ENCODE measurements around the gene PRELID3B.

PRELID3B gene

GRCh38 chr20:59010321-59010994 is 32.1 kb downstream of the PRELID3B start:
- no peak for DNase-seq (ENCODE audit: low read depth)

GRCh38 chr20:59008715-59009336 is 33.8 kb downstream of the PRELID3B start:
- no peak for DNase-seq (ENCODE audit: low read depth)

- no peak for DNase-seq (ENCODE audit: low read depth)
Measured at GRCh38 chr20:59007665-59008511, 34.7 kb downstream of the PRELID3B start.

- no peak for DNase-seq (ENCODE audit: low read depth)
Measured at GRCh38 chr20:59006864-59007664, 35.5 kb downstream of the PRELID3B start, which contains the start of gene CTSZ. Gene CTSZ (minus strand): TSS chr20:59007254. CDS start chr20:59007128, 126 bp downstream.

- DNase-seq (ENCODE audit: low read depth), result no peak
Measured at GRCh38 chr20:59006167-59006863, 36.3 kb downstream of the PRELID3B start.

DNA sequence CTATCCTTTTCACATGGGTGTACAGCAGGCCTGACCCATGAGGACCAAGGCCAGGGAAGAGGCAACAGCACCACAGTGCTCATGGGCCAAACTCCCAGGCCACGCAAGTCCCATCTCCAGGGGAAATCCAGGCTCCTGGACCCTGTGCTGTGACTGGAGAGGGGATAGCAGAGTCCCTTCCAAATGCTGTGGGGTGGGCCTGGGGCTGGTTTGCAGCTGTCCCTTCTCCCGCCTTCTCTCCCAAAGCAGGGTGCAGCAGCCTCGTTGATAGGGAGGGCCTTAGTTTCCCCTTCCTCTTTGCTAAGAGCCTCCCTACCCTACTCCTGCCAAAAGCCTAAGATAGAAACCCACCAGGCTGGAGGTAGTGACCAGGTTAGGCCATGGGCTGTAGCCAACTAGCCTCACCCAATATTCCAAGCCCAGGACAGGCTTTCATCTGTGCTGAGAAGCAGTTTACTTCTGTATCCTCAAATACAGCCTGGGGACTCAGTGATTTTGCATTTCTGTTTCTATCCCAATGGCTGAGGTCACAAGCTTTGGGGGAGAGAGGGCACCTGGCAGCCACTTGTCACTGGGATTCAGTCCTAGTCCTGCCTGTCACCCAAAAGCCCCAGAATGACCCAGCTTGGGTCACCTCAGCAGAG is 36.9 kb downstream of the PRELID3B start:
- DNase-seq (ENCODE audit: low read depth), result no peak

DNA sequence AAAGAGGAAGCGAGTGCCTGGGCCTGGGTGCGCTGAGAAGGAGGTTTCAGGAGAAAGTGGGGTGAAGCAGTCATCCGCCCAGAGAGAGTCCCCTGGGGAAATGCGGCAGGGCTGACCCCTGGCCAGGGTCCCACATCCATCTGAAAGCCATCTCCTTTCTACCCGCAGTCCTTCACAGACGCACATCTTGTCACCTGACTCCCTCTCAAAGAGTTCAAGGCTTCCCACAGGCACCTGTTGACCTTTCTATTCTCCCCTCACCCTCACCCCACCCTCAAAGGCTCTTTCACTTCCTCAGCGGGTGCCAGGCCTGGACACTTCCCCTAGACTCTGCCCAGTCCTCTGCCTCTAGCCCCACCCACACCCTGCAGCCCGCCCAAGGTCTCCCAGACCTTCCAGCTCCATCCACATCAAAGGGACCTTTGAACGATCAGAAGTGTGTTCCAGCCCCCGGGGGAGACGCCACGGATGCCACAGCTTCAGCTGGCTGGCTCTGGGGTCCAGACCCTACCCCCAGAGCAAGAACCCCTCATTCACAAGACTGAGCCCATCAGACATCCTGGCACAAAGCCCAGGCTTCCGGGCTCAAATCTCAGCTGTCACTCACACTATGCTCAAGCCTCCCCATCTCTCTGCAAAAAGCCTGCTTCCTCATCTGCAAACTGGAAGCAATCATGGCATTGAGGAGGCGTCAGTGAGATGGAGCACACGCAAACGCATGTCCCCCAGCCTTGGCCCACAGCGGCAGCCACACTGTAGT is 37.6 kb downstream of the PRELID3B start:
- no peak for DNase-seq (ENCODE audit: low read depth)

DNA sequence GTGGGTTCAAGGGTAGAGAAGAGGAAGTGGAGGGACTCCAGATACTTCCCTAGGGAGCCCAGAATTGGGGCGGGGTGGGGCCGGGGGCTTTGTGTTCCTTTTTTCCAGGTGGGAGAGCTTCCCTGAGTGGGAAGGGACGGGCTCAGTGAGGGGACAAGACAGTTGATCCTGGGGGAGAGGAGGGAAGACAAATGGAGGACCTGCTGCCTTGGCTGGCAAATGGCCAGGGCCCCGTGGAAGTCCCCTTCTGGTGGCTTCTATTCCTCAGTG is 38.2 kb downstream of the PRELID3B start:
- DNase-seq (ENCODE audit: low read depth), result peak; percentile 49

DNA sequence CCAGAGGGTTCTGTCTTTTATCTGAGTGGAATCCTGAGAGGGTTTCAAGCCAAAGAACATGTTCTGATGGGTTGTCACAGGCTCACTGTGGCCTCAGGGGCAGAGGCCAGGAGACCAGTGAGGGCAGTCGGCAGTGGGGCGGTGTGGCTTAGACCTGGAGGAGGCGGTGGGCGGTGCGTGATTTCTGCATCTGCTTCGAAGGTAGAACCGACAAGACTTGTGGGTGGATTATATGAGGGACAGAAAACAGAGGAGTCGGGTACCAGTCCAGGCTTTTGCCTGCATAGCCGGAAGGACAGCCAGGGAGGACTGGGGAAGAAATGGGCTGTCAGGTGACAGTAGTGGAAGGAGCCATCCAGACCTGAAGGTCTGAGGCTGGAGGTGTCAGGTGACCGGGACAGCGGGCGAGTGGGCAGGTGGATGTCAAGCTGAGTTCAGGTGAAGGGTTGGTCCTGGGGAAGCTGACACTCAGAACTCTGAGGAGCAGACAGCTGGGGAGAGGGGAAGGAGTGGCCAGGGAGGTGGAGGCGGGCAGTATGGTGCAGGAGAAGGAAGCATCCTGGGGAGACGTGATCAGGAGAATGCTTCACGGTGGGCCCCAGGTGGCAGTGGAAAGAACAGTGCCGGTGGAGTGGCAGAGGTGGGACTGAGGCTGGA is 38.6 kb downstream of the PRELID3B start:
- no peak for DNase-seq (ENCODE audit: low read depth)

- no peak for DNase-seq (ENCODE audit: low read depth)
Measured at GRCh38 chr20:59002874-59003399, 39.6 kb downstream of the PRELID3B start.

DNA sequence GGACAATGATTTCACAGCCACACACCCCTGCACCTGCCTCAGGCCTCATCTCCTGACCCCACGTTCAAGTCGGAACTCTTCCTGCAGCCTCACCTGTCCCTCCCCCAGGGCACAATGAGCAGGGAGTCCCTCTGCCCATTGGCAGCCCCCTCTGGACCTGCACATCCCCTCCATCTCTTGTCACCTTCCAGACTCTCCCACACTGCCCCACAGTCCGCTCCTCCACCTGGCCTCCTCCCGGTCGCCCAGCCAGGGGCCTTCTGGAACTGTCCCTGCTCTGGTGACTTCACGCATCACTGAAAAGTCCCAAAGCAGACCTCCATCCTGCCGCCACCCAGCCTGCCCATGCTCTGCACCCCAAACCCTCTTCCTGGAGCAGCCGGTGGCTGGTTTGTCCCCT is 40.2 kb downstream of the PRELID3B start:
- DNase-seq (ENCODE audit: low read depth), result no peak

- DNase-seq (ENCODE audit: low read depth), result no peak
Measured at GRCh38 chr20:59001449-59002171, 41.0 kb downstream of the PRELID3B start.

- no peak for DNase-seq (ENCODE audit: low read depth)
Measured at GRCh38 chr20:59001068-59001448, 41.5 kb downstream of the PRELID3B start.

GRCh38 chr20:59000326-59000725 is 42.3 kb downstream of the PRELID3B start:
- no peak for DNase-seq (ENCODE audit: low read depth)

DNA sequence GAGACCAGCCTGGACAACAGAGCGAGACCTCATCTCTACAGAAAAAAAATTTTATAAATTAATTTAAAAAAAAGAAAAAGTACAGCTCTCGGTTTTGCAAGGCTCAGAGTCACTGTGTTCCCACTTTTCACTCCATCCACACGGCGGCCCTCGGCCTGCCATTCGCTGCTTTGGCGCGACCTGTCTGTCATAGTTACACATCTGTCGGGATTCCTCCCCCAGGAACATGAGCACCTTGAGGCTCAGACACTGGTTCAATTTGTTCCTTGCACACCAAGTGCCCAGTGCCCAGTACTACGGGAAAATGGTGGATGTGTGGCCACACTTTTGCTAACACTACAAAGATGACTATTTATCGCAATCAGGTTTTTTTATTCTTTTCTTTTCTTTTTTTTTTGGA is 43.9 kb downstream of the PRELID3B start:
- no peak for DNase-seq (ENCODE audit: low read depth)

- DNase-seq (ENCODE audit: low read depth), result no peak
Measured at GRCh38 chr20:58997141-58997770, 45.3 kb downstream of the PRELID3B start.

GRCh38 chr20:58996226-58996611 is 46.4 kb downstream of the PRELID3B start:
- DNase-seq (ENCODE audit: low read depth), result no peak

DNA sequence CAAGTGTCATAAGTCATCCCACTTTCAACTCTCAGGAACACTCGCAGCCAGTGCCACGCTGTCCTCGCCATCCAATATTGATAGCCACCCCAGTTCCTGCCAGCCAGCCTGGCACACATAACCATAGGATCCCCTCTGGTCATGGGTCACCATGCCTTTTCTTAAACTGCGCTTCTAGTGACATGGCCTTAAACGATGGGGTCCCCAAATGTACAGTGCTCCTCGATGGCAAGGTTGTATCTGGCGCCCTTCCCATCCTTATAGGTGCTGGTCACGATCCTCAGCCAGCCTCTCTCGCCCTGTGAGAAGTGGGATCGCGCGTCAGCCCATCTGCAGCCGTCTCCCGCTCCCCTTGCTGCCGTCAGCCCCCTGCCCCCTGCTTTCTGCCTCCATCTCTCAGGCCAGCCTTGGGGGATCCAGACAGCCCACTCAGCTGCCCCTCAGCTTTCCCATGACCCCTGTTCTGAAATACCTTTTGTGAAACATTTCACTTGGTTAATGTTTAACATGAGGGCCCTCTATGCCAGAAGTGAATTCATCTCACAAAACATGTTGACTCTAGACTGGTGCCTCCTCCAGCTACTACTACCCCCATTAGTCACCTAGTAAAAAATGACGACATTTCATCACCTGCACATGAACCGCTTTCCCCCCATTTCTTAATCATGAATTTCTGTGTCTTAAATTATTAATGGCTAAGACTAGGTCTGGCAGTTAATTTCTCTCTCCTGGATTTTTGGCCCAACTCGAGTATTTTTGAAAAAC is 46.9 kb downstream of the PRELID3B start:
- no peak for DNase-seq (ENCODE audit: low read depth)
